ENCODE data around the gene GNPDA1.
"Not testable (repeated sequence)": the region's sequence is repeated elsewhere in the genome, so short reads cannot be mapped to it uniquely, and the experiment has no call there.

GNPDA1 gene

DNA sequence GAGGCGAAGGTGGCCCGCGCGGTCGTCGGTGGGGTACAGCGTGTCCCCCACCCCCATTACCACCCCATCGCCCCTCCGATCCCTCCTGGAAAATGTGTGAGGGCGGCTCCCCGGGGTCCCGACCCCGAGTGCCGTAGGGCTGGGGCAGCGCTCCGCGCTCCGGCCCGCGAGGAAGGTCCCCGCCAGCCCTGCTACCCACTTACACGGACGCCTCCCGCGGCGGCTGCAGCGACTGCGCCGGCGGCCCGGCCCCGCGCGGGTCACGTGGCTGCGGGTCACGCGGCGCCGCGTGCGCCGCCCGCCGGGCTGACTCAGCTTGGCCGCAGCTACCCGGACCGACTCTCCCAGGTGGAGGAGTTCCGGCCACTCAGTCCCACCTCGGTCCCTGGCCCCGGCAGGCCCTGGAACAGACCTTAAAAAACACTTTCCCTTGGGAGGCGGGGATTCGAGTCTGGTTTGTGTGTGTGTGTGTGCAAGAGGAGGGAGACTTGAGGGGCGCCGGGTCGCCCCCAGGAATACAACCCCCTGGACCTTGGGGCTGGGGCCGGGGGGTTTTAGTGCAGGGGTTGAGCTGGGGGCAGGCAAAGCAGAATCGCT is at the start of gene GNPDA1:
Gene GNPDA1 (minus strand): TSS at position 236 of the 597 bp plus-strand sequence. CDS start 992 bp downstream, outside the sequence.
- DNase-seq: peak; percentile 66

DNA sequence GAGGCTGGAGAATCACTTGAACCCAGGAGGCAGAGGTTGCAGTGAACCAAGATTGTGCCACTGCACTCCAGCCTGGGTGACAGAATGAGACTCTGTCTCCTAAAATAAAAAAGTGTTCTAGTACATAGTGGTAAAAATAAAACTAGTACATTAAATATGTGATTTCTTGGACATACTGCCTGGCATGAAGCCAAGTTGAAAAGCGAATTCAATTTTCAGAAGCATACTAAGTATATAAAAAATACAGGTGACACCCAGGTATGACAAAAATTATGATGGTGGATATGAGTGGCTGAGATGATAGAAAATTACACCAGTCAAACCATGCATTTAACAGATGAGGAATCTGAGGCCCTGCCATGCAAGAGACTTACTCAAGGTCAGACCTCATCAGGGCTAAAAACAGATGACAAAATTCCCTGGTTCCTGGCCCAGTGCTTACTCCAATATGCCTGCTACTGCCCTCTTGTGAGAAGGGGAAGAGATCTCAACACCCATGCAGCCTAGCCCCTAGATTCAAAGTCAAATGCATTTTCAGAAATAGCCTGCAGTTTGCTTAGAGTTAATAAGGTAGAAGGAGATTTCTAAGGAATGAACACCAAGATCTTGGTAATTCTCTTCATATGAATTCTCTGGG is 46.6 kb upstream of the GNPDA1 start:
- DNase-seq: no peak

DNA sequence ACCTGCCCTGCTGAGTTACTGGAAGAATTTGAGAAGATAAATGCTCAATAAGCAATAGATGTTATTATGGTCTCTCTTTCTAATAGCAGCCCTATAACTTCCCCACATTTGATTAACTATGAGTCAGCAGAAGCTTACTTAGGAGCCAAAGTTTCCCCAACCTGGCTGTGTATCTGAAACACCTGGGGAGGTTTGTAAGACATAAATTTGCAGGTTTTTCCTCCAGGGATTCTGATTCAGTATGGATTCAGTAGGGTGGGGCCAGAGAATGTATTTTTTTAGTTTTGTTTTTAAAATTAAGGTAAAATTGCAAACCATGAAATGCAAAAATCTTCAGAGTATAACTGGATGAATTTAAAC is 44.9 kb upstream of the GNPDA1 start:
- DNase-seq: no peak

DNA sequence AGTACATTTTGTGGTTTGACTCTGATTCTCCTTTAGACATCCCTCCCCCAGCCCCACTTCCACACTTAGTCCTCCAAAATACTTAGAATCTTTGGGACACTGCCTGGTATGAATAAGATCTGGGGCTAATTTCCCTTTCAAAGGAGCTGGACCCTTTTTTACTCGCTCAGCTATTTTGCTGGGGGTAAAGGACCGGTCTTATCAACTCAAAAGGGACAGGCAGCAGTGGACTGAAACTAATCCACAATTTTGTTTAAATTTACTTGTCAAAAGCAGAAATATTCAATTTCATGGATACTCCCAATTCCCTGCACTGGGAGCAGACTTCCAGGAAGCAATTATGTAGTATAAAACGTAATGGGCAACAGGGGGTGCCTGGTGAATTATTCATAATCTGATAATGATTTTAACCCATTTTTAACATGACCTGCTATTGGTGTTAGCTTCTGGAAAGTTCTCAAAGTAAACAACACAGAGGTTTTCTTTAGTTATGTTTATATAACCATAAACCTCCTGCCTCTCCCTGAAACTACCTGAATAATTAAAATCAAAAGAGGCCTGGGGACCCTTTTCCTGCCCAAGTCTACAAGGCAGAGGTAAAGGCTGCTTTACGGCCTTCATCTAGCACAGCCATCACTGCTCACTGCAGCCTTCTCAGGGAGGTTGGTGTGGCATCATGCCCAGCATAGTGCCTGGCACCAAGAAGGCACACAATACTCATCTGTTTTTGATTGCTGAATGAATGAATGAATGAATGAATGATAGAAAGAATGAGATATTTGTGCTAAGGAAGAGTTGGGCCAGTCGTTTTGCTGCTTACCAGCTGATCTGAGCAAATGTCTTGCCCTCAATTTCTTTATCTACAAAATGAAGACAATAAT is 44.2 kb upstream of the GNPDA1 start:
- no peak for DNase-seq

DNA sequence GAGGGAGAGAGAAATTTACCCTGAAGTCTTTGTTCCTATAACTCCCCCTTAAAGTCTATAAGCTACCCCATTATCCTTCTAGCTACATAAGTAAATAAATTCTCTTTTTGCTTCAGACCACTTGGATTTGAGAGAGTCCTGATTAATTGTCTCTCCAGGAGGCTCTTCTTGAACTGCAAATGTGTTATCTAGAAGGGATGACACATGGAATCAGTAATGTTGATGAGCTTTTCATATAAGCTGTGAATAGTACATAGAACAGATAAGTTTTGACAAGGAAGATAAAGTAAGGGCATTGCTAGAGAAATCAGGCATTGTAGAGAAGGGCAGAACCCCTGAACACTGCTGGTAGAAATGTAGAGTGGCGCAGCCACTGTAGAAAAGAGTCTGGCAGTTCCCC is 42.5 kb upstream of the GNPDA1 start:
- no peak for DNase-seq

DNA sequence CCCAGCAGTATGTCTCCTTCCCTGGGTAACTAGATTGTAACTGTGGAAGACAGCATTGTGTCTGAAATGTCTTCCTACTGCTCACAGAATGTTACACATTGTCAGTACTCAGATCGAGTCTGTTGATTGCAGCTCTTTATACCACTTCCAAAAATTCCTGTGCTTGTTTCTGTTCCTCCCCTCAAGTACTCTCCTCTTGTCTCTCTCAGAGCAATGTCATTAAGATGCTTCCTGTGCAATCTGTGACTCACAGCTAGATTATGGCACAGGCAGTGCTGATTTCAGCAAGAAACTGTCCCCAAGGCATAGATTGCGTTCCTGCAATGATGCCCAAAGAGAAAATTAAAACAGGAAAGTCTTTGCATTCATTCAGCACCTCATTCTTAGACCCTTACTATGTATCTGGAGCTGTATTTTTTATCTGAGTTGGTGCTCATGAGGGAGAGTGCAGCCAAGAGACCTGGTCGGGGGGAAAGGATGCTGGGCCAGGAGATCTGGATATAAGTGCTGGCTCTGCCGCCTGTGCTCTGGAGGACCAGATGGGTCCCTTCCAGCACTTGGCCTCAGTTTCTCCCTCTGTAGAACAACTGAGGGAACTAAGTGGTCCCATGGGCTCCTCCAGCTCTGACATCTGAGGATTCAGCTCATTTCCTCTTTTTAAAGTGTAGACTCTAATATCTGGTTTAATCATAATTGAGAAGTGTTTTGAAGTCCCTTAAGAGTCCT is 40.8 kb upstream of the GNPDA1 start:
- no peak for DNase-seq

DNA sequence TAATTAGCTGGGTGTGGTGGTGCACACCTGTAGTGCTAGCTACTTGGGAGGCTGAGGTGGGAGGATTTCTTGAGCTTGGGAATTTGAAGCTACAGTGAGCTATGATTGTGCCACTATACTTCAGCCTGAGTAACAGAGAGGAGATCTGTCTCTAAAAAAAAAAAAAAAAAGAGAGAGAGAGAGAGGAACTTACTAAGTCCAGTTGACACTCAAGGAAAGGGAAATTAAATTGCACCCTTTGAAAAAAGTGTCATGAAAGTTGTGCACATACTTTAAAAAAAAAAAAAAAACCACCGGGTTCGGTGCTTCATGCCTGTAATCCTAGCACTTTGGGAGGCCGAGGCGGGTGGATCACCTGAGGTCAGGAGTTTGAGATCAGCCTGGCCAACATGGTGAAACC is 39.2 kb upstream of the GNPDA1 start:
- DNase-seq: not testable (repeated sequence)

DNA sequence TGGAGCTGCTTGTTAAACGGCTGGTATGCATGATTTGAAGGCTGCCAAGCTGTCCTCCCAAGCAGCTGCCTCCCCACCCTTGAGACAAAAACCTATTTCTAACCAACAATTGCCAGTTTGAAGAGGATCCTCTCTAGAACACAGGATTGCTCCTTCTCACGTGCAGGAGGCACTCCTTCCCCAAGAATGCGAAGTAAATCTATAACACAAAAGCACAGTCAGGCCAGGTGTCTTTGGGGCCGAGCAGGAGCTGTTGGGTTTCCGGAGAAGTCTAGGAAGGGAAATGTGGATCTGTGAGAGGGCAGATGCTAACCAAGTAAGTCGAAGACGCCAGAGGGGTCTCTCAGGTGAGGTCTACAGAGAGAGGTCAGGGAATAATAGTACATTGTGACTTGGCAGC is 35.4 kb upstream of the GNPDA1 start:
- DNase-seq: no peak

DNA sequence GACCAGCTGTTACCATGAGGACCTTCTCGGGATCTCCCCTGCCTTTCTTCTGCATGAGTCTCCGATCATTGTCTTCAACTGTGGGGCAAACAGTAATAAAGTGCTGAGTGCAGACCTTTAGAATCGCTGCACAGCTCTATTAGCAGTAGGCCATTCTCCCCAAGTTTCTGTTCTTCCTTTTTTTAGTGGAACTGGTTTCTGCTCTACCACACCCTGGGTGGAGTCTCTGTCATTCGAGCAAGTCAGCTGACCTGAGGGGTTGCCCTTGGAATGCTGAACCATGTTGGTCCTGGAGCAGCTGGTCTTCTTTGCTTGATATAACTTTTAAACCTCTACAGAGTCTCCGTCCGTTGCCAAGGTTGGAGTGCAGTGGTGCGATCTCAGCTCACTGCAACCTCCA is 33.4 kb upstream of the GNPDA1 start:
- no peak for DNase-seq

DNA sequence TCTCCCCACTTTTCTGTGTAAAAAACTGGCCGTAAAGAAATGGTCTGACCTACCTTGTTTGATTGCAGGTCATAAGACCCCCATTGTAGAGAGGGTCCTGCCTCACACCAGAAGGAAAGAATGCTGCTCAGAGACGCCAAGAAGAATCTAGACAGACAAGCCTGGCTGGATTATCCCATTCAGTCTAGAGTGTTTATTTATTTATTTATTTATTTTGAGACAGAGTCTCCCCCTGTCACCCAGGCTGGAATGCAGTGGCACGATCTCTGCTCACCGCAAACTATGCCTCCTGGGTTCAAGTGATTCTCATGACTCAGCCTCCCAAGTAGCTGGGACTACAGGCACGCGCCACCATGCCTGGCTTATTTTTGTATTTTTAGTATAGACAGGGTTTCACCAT is 28.1 kb upstream of the GNPDA1 start:
- not testable (repeated sequence) for DNase-seq

DNA sequence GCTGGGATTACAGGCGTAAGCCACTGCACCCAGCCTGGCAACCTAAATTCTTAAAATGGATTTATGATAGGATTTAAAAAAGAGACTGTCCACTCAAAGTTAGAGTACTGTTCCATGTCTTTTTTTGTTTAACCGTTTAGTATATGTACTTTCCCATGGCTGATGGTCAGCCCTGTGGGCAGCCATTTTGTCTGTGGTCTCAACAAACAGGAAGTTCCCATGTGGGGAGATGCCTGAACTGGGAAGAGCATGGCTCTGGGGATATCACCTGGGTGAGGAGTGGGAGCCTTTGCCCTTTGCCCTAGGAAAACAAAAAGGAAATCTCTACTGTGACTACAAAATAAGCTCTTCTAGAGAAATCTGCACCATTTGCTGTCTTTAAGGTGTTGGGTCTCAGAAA is 27.5 kb upstream of the GNPDA1 start:
- DNase-seq: no peak

DNA sequence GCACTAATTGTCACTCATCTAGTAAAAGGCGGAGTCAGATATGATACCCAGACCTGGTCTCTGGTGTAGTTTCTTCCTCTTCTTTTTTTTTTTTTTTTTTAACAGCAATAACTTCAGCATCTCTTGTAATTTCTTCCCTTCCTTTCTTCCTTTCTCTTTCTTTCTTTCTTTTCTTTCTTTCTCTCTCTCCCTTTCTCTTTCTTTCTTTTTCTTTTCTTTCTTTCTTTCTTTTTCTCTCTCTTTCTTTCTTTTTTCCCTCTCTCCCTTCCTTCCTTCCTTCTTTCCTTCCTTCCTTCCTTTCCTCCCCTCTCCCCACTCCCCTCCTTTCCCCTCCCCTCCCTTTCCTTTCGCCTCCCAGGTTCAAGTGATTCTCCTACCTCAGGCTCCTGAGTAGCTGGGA is 25.9 kb upstream of the GNPDA1 start:
- no peak for DNase-seq

DNA sequence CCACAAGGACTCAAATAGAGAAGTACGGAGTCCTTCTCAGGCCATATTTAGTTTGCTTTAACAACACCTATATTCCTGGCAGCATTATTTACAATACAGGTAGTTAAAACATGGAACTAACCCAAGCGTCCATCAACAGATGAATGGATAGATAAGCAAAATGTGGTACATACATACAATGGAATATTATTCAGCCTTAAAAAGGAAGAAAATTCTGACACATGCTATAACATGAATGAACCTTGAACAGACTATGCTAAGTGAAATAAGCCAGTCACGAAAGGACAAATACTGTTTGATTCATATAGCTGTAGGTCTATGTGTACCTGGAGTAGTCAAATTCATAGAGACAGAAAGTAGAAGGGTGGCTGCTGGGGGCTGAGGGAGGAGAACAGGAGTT is 24.8 kb upstream of the GNPDA1 start:
- not testable (repeated sequence) for DNase-seq

DNA sequence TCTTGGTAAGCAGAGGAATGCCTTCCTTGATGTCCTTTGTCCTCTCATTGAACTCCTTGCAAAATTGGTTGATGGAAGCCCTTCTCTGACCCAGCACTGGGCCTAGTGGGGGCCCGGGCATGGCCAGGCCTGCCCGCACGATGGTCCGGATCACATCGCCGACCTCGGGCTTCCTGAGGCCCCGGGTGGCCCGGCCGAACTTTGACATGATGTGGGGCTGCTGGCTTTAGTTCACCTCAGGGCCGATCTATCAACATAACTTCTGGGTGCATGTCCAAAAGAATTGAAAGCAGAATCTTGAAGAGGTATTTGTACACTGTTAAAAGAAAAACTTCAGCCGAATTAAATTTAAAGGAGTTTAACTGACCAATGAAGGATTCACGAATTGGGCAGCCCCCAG is 24.1 kb upstream of the GNPDA1 start:
- DNase-seq: no peak

DNA sequence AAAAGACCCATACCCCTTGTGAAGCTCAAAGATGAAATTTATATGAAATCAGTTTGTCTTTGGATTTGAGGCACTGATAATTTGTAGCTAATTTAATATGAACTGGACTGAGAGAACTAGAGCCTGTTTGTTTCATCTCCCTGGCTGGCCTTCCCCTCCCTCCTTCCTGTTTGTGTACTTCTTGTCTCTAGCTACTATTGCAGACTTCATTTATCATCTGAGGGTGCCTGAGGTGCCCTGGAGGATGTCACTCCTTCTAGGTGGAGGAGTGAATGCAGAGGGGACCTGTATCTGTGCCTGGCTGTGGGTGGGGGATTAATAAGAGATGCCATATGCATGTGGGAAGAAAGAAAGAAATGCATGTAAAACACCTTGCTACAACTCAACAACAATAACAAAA is 22.2 kb upstream of the GNPDA1 start:
- no peak for DNase-seq

DNA sequence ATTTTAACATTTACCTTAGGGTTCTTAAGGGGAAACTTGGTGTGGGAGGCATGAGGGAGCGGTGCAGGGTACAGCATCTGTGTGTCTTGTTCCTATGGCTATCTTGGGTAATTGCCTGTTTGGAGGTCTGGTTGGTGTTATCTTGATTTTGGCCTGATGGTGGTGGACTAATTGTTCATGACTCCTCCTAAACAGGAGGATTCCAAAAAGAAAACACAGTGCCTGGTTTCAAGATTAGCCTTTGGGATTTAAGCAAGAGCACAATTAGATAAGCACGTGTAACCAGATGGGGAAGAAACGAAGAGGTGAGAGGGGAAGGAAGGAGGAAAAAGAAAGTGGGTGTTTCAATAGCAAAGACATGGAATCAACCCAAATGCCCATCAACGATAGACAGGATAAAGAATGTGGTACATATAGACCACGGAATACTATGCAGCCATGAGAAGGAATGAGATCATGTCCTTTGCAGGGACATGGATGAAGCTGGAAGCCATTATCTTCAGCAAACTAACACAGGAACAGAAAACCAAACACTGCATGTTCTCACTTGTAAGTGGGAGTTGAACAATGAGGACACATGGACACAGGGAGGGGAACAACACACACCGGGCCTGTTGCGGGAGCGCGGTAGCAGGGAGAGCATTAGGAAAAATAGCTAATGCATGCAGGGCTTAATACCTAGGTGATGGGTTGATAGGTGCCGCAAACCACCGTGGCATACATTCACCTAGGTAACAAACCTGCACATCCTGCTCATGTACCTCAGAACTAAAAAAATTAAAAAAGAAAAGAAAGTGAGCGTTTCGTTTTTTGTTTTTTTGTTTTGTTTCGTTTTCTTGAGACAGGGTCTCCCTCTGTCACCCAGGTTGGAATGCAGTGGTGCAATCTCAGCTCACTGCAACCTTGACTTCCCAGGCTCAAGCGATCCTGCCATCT is 21.1 kb upstream of the GNPDA1 start:
- not testable (repeated sequence) for DNase-seq

DNA sequence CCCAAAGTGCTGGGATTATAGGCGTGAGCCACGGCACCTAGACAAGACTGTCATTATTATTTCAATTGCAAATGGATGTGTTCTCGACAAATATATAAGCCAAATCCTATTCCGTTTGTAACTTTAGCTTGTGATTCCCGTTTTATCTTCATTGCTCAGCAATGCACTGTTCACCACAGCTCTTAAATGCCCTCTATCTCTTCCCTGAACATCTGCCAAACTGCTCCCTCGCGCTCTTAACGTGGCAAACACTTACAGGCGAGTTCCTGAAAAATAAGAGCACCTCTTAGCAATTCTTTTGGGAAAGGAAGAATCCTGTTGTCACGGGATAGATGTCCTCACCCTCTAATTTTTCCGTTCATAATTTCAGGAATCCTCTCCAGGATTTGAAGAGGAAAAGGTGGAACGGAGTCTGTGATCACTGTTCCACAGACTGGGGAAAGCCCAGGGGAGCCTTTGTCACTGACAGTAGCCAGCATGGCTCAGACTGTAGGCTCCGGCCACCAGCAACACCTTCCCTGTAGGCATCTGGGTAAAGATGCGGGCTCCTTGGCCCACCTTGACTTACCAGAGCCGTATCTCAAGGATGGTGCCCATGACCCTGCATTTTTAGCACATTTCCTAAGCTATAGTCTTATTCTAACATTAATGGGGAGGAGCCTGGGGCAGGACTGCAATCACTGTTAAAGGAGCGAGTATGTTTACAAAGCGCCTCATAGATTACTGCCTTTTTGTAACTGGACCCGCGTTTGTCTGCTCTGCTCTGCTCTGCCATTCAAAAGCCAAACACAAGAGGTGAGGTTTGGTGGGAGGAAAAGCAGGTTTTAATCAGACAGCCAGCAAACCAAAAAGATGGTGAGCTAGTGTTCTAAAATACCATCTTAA is 20.2 kb upstream of the GNPDA1 start:
- no peak for DNase-seq

DNA sequence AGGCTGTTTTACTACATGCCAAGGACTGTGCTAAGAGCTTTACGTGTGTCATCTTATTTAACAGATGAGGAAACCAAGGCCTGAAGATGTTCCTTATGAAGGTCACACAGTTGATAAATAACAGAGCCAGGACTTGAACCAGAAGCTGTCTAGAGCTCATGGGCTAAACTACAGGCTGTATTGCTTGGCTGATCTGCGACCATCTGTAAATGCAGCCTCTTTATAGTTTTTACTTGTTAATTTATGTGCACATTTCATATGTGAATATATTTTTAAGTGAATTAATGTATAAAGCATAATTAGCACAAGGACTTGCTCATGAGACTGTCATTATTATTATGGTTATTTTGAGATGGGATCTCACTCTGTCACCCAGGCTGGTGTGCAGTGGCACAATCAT is 19.3 kb upstream of the GNPDA1 start:
- no peak for DNase-seq

DNA sequence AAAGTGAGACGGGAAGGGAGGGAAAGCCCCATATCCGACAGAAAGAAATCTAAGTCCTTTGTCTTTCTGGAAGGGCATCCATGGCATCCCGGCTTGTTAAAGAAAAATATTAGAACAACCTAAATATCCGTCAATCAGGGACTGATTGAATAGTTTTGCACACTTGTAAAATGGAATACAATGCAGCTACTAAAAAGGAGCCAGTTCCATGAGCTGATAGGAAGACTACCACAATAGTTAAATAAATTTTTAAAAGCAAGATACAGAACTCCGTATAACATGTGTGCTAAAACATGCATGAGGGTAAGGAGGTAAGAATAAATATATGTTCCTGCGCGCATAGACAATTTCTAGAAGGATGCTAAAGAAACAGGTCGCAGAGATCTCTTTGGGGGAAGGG is 12.8 kb upstream of the GNPDA1 start:
- DNase-seq: no peak

DNA sequence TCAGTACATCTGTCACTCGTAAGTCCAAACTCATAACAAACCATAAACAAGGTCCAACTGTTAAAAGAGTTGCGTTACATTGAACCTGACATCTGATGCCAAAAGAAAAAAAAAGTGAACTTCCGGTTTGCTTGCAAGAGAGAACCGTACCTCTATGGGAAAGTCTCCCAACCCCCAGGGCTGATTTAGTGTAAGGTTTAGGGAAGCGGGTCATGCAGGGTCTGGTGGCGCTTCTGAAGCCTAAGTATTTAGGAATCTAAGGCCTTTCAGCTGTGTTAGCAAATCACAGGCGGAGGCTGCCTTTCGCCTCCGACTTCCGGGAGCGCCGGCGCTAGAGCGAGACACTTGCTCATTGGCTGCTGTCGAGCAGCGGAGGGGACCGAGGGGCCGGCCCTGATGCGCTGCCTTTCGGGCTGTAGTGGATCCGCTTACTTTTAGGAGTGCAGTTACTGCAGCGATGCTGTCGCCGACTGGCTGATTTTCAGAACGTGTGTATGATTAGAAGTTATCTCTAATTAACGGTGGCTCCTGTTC is 12.0 kb upstream of the GNPDA1 start:
- DNase-seq: peak; percentile 87

DNA sequence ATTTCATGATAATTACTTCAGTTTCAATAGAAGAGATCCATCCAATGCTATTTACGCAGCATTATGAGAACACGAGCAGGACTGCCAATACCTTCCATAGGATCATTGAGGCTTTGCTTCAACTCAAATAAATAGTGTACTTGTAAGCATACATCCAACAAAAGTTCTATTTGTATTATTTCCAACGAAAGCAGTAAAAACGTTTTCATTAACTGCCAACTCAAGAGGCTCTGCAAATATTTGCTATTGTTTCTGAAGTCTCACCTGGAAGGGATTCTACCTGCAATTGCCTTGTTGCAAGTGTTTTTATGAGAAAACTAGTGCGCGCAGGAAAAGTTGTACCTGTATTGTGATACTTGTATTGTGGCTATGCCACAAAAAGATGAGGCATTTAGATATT is 11.0 kb upstream of the GNPDA1 start:
- DNase-seq: no peak
